Natural killer cell treated with Interleukin-12 subunit alpha and Interleukin-12 subunit beta and Interleukin-15 and Interleukin-18, amount 100 ng/mL, for 72 hours (primary cell): ENCODE results near the gene PDXP. TPM values are rescaled to one million over a fixed set of nuclear protein-coding genes. Genes with fewer than 3 reads are reported as not detected.

Experiments used
- ATAC-seq, 2 donors: fragments of 150-1000 bp; cut with Tn5 transposase in 1 of 2; sonication (Bioruptor Pico), chemical (Tn5 transposase) in 1 of 2; 2 replicates each; pipeline ENCODE4 v1.10.0; 2021
- DNase-seq: peaks from one replicate; pipeline ENCODE4 v3.0.0; 2022; ENCODE audit warnings: low spot score
- H3K27ac Mint-ChIP-seq, 2 donors: 1 replicate in 1 of 2; 2 replicates in 1 of 2; pipeline ENCODE4 v1.8.0; 2022; ENCODE audit warnings: mixed read lengths in 2 of 2, mild to moderate bottlenecking in 1 of 2, moderate library complexity in 1 of 2
- H3K27me3 Mint-ChIP-seq, 2 donors: 1 replicate in 1 of 2; 2 replicates in 1 of 2; pipeline ENCODE4 v1.8.0; 2022; ENCODE audit warnings: mixed read lengths in 2 of 2
- H3K36me3 Mint-ChIP-seq: one replicate; pipeline ENCODE4 v1.8.0; 2022; ENCODE audit warnings: mixed read lengths
- H3K4me1 Mint-ChIP-seq, 2 donors: 1 replicate in 1 of 2; 2 replicates in 1 of 2; pipeline ENCODE4 v1.8.0; 2022; ENCODE audit warnings: low read depth in 2 of 2, mixed read lengths in 2 of 2, mild to moderate bottlenecking in 1 of 2
- H3K4me3 Mint-ChIP-seq: one replicate; pipeline ENCODE4 v1.8.0; 2022; ENCODE audit warnings: mixed read lengths
- H3K9me3 Mint-ChIP-seq: 2 replicates; pipeline ENCODE4 v1.8.0; 2022; ENCODE audit warnings: mixed read lengths
- total RNA-seq, 2 donors: library from RNA; stranded (reverse); gene quantifications; one replicate each; pipeline ENCODE4 v1.2.3, GENCODE V29; 2022

PDXP gene
- total RNA-seq, 2 donors from 2014 or later, result 43.9 to 58.4 TPM

DNA sequence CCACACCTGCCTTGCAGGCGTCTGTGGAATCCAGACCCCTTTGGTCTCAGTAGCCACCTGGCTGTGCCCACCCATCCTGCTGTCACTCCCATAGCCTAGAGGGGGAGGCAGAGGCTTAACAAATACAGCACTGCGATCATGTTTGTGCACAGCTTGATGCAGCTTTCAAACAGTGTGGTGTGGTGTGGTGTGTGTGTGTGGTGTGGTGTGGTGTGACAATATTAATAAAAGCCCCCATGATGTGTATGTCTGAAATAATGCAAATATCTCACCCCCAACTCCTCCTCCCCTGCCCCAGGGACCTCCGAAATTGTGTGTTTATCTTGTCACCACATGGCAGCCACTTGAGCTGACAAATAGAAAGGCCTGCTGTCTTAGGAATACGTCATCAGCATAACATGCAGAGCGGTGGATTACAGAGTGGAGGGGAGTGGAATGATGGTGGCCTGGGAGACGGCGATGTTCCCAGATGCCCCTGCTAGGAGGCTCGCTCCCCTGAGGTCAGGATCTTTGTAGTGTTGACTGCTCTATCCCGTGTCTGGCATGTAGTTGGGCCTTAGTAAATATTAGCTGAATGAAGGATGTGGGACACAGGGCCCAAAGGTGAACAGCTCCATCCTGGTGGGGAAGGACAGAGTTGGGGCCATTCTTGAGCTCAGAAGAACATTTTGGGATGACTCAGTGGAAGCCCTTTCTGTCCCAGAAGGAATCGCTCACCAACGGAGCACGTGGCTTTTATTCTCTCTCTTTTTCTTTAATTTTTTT lies 2.8 kb downstream of the PDXP start:
- Mint-ChIP-seq H3K9me3 (no peaks in the 10 kb centered on the region), H3K36me3 (no peaks in the 10 kb centered on the region), H3K4me3 (peak overlapping the region; percentile 91), H3K27me3 (no peaks in the 10 kb centered on the region), H3K27ac (peak overlapping the region in 1 of 2 donors; percentile 28), H3K4me1 (peaks cover 37 to 42% of the 10 kb centered on the region in 2 donors)
- no peak for ATAC-seq
- no peak for DNase-seq

- Mint-ChIP-seq H3K36me3 (no peaks in the 10 kb centered on the region), H3K27me3 (no peaks in the 10 kb centered on the region), H3K27ac (peak overlapping the region; percentile 21 to 47), H3K9me3 (no peaks in the 10 kb centered on the region), H3K4me1 (peaks cover 34 to 45% of the 10 kb centered on the region in 2 donors), H3K4me3 (peak overlapping the region; percentile 15)
- ATAC-seq (no peak), DNase-seq (no peak)
Observed at GRCh38 chr22:37662039-37662438, 3.5 kb downstream of the PDXP start.

GRCh38 chr22:37663521-37664140 lies 5.1 kb downstream of the PDXP start:
- no peaks in the 10 kb centered on the region for H3K27me3 Mint-ChIP-seq
- no peaks in the 10 kb centered on the region for H3K36me3 Mint-ChIP-seq
- H3K4me3 Mint-ChIP-seq, result no peak overlapping the region
- H3K9me3 Mint-ChIP-seq, result no peaks in the 10 kb centered on the region
- DNase-seq (no peak), ATAC-seq (no peak)
- no peak overlapping the region for H3K27ac Mint-ChIP-seq
- H3K4me1 Mint-ChIP-seq, result peaks cover 27 to 37% of the 10 kb centered on the region in 2 donors

DNA sequence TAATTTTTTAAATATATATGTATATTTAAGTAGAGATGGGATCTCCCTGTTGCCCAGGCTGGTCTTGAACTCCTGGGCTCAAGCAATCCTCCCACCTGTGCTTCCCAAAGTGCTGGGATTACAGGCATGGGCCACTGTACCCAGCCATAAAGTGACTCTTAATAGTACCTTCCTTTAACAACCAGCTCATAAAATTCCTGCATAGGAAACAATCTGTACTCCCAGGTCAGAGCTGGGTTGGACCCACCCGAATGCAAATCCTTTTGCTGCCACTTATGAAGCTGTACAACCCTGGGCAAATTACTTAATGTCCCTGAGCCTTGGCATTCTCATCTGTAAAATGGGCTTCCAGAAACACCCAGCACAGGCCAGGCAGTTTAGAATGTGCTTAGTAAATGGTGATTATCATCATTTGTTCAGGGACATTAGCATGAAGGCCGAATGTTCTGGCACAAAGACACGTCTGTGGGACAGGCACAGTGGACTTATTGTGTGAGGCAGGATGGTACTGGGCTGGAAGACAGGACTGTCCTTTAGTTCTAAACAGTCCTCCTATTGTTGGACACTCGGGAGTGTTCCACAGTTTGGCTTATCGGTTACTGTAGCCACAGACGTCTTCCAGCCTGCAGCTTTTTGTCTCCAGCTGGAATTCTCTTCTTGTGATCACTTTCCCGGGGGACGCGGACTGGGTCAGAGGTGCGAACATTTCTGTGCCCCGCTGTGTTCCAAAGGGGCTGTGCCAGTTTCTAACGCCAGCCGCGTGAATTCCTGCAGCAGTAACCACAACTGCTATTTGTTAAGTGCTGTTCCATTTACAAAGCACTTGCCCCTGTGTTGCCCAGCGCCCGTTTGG lies 6.0 kb downstream of the PDXP start:
- Mint-ChIP-seq H3K4me3 (no peak overlapping the region), H3K36me3 (no peaks in the 10 kb centered on the region), H3K27me3 (no peaks in the 10 kb centered on the region), H3K27ac (no peak overlapping the region), H3K9me3 (no peaks in the 10 kb centered on the region), H3K4me1 (peaks cover 26 to 33% of the 10 kb centered on the region in 2 donors)
- no peak for ATAC-seq
- no peak for DNase-seq

GRCh38 chr22:37665487-37665886 lies 7.0 kb downstream of the PDXP start:
- no peak overlapping the region for H3K27ac Mint-ChIP-seq
- H3K27me3 Mint-ChIP-seq, result no peaks in the 10 kb centered on the region
- H3K36me3 Mint-ChIP-seq, result no peaks in the 10 kb centered on the region

GRCh38 chr22:37669586-37669985 lies 11.1 kb downstream of the PDXP start:
- Mint-ChIP-seq H3K27ac (no peak overlapping the region), H3K4me1 (peaks cover 6 to 15% of the 10 kb centered on the region in 2 donors), H3K27me3 (no peaks in the 10 kb centered on the region), H3K36me3 (no peaks in the 10 kb centered on the region), H3K9me3 (no peaks in the 10 kb centered on the region), H3K4me3 (no peak overlapping the region)
- no peak for DNase-seq
- ATAC-seq, result no peak

More at GRCh38 chr22:37665487-37665886, 7.0 kb downstream of the PDXP start:
- Mint-ChIP-seq H3K4me1 (peaks cover 16 to 23% of the 10 kb centered on the region in 2 donors), H3K4me3 (no peak overlapping the region), H3K9me3 (no peaks in the 10 kb centered on the region)
- no peak for ATAC-seq
- DNase-seq, result no peak

DNA sequence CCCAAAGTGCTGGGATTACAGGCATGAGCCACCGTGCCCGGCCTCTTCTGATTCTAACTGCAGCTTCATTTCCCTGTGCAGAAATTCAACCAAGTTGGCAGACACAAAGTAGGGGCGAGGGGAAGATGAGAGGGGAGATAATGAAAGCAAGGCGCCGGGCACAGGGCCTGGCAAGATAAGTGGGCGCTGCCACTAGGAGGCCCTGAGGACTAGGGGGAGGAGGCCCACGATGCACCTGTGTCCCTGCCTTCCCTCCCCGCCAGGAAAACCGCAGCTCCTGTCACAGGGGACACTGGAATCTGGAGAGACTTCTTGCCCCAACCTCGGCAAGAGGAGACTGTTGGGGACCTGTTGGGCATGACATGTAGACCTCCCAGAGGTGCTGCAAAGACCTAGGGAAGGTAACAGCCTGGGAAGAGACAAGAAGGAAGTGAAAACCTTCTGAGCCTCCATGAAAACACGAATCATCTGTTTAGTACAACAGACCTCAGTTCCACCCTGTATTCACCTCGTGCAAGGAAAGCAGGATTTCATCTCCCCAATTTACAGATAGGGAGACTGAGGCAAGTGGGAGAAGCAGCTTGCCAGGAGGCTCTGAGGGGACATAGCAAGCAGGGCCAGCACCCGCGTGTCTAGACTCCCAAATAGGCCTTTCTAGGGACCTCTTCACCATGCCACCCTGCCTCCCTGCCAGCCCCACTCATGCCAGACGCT lies 13.8 kb downstream of the PDXP start:
- Mint-ChIP-seq H3K4me1 (peaks cover 21 to 23% of the 10 kb centered on the region in 2 donors), H3K4me3 (no peak overlapping the region), H3K36me3 (no peaks in the 10 kb centered on the region), H3K27ac (peak overlapping the region in 1 of 2 donors; percentile 47), H3K27me3 (no peaks in the 10 kb centered on the region), H3K9me3 (no peaks in the 10 kb centered on the region)
- DNase-seq, result no peak
- ATAC-seq, result no peak

DNA sequence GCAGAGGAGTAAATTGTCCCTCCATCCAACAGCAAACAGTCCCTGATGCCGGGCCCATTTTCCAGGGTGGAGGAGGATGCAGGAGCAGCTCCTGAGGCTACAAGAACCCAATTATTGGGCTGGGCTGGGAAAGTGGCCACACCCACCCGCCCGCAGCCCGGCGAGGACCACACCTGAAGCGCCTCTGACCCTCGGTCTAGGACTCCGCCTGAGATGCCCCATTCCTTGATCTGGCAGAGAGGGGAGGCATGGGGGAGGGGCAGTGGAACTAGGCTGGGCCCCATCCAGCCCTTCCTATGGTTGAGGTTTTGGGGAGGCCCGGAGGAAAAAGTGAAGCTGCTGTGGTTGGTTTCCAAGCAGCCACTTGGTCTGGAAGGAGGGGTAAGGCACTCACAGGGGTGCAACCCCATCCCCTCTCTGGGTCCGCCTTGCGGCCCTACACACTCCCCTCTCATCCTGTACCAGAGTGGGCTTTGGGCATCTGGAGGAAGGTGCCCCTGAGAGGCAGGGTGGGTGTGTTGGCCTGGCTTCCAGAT lies 14.5 kb downstream of the PDXP start:
- no peaks in the 10 kb centered on the region for H3K27me3 Mint-ChIP-seq
- H3K4me3 Mint-ChIP-seq, result no peak overlapping the region
- no peak for DNase-seq
- ATAC-seq, result no peak
- H3K36me3 Mint-ChIP-seq, result no peaks in the 10 kb centered on the region
- no peaks in the 10 kb centered on the region for H3K9me3 Mint-ChIP-seq
- no peak overlapping the region for H3K27ac Mint-ChIP-seq
- H3K4me1 Mint-ChIP-seq, result peaks cover 25% of the 10 kb centered on the region in 2 donors

DNA sequence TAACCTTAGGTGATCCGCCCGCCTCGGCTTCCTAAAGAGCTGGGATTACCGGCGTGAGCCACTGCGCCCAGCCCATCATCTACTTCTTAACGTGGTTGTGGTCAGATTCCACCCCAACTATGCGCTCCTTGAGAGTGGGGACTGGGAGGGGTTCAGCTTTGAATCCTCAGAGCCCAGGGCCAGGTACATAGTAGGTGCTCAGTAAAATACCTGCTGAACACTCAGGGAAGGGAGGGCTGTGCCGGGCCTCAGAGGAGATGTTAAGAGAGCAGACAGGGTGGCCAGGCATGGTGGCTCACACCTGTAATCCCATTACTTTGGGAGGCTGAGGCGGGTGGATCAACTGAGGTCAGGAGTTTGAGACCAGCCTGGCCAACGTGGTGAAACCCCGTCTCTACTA lies 15.7 kb downstream of the PDXP start:
- Mint-ChIP-seq H3K36me3 (no peaks in the 10 kb centered on the region), H3K9me3 (no peaks in the 10 kb centered on the region), H3K4me1 (peaks cover 28% of the 10 kb centered on the region in 2 donors), H3K4me3 (peak overlapping the region; percentile 39), H3K27ac (peak overlapping the region in 1 of 2 donors; percentile 90), H3K27me3 (no peaks in the 10 kb centered on the region)
- ATAC-seq, result no peak
- no peak for DNase-seq

DNA sequence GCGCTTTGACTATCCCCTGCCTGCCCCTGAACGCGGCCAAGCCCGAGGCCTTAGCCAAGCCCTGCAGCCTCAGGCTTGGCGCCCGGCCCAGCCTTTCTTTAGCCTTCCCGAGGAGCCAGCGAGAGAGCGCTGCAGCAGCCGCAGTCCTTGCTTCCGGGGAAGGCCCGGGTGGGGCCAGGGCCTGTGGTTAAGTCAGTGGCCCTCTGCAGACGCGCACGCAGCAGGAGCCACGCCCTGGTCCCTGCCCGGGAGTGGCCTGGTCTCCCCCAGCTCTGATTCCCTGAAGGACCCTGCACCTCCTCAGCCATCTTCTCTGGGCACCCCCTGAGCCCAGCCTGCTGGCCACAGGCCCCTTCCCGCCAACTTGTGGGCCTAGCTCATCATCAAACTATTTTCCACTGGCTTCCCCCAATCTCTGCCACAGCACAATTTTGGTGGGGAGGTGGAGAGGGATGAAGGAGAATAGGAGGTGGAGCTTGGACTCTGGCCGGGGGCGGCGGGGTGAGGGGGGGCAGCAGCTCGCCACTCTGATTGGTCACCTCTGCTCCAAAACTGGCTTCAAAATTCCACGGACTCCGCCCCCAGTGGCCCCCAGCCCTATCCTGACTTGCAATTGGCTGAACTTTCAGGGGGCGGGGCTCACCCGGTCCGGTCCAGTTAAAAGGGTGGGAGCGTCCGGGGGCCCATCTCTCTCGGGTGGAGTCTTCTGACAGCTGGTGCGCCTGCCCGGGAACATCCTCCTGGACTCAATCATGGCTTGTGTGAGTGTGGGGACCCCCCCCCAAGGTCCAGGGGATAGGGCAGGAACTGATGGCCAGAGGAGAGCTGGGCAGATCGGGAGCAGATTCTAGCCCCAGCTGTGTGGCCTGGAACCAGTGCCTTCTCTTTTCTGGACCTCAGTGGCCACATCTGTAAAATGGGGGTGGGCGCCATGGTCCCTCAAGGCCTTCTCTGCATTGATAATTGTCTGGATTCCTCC lies 16.7 kb downstream of the PDXP start, which contains the start of gene LGALS1:
TSS of gene LGALS1 (plus strand) at position 686 of the 979 bp plus-strand sequence. CDS start at position 753, 67 bp downstream.
- H3K36me3 Mint-ChIP-seq, result no peaks in the 10 kb centered on the region
- H3K27me3 Mint-ChIP-seq, result no peaks in the 10 kb centered on the region
- peak within 1 kb of the TSS; percentile 97 for H3K4me3 Mint-ChIP-seq
- peaks cover 32 to 35% of the 10 kb centered on the region in 2 donors for H3K4me1 Mint-ChIP-seq
- no peaks in the 10 kb centered on the region for H3K9me3 Mint-ChIP-seq
- DNase-seq (peak; percentile 91), ATAC-seq (peak; percentile 74 to 81)
- H3K27ac Mint-ChIP-seq, result peak within 1 kb of the TSS; percentile 89 to 90

DNA sequence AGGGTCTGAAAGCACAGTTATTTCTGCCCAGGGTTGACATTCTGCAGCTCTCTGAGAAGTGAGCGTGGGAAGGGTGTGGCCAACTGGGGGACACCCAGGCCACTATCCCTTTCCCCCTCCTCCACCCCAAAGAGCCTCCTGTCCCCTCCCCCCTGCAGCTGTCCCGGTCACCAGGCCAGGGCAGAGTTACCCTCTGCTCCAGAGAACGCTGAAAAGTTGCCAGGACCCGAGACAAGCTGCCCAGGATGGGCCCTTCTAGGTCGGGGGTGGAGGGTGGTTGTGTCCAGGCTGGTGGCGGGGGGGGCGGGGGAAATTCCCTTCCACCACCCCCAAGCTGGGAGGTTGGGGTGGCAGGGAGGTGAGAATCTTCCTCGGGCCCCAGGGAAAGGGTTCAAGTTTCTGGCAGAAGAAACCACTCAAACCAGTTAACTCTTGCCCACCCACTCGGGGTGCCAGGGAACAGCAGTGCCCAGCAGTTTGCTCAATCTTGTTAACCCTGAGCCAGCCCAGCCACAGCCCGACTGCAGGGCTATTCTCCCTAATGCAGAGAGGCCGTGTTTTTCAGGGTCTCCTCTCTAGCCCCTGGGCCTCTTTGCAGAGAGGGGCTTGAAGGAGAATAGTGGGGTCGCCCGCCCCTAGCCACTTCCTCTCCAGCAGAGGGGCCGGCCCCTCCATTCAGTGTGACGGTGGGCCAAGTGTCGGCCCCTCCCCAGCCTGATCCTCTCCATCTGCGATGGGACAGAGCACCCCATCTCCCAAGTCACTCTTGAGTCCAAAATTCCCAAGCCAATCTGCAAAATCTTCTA lies 17.6 kb downstream of the PDXP start:
- no peaks in the 10 kb centered on the region for H3K9me3 Mint-ChIP-seq
- ATAC-seq (peak; percentile 1 to 4), DNase-seq (peak; percentile 64)
- H3K36me3 Mint-ChIP-seq, result no peaks in the 10 kb centered on the region
- H3K27ac Mint-ChIP-seq, result peak overlapping the region; percentile 89 to 90
- peaks cover 33 to 36% of the 10 kb centered on the region in 2 donors for H3K4me1 Mint-ChIP-seq
- no peaks in the 10 kb centered on the region for H3K27me3 Mint-ChIP-seq
- H3K4me3 Mint-ChIP-seq, result peak overlapping the region; percentile 97
